ENCODE data around the gene MOB3C.

Gene MOB3C

DNA sequence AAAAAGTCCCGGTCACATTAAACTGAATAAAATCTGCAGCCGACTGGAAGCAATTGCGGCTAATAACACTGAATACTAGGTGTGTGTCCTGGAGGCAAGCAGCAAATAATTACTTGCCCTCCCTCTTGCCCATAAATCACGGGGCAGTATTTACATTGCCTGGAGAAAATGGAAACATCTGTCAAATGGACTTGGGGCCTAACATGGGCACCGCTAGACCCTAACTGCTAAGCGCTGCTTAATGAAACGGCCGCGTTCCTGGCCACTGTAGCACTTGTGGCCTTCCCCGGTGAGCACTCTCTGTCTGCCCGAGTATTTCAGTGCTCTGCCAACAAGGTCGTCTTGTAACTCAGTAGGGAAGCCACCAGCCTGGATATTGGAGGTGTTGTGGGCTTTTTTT is 41.3 kb downstream of the MOB3C start:
- no peak for DNase-seq (ENCODE audit: low spot score)

DNA sequence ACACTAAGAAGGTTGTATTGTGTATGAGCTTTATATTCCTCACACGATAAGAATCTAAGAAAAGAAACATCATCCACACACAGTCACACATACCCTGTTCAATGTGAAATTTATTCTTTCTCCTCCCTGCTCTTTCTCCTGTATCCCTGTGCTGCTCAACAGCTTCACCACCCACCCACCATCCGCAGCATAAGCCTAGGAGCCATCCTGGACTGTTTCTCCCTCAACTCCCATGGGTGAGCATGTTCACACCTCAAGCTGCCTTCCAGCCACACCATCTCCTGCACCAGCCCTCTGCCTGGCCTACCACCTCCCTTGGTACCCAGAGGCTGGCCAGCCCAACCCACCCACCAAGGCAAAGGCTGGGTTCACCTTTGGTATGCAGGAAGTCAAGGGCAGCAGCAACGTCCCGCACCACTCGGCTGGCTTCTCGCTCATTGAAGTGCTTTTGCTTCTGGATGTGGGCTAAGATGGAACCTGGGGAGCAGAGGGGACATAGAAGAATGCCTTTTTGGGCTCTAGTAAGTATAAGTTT is 44.9 kb downstream of the MOB3C start:
- DNase-seq (ENCODE audit: low spot score), result no peak

DNA sequence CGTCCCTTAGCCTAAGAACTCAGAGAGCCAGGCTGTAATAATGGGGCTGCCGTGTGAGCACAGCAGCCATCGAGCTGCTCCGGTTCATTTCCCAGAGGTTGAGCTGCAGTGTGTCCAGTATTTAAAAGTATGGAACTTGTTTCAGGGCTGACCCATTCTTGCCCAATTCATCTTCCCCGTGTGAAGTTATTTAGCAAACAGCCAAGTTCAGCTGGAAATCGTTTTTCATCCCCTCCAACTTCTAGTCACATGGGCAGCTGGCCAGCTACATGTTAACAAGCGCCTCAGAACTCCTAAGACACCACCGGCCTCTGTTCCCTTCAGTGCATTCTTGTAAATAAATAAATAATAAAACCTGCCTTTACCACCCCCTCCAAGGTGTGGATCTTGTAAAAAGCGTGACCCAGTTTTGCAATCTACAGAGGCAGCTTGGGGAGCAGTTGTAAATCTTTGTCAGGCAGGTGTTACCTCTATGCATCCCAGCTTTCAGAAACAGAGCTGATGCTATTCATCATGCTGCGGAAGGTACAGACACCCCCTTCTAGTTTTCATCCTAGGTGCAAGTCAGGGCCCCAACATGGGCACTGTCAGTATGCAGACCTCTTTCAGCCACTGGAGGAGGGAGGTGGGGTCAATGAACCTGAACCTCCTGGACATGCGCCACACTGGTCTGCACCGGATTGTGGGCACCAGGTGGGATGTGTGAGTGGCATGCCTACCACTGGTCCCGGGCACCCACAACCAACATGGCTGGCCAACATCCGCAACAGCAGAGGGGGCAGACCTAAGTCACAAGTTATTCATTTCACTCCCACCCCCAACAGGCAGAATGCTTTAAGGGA is 46.5 kb downstream of the MOB3C start:
- no peak for DNase-seq (ENCODE audit: low spot score)

DNA sequence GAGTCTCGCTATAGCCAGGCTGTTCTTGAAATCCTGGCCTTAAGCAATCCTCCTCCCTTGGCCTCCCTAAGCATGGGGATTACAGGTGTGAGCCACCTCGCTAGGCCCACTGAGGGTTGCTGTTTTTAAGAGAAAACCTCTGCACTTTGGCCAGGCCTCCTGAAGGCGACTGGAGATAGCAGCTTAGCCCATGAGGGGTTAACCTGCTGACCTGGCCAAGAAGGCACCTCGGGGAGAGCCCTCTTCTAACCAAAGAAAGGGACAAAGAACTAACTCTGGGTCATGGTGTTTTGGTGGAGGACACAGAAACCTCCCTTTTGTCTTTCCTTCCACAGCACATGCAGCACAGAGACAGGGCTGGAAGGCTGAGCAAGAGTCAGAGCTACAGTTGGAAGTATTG is 47.5 kb downstream of the MOB3C start:
- no peak for DNase-seq (ENCODE audit: low spot score)

DNA sequence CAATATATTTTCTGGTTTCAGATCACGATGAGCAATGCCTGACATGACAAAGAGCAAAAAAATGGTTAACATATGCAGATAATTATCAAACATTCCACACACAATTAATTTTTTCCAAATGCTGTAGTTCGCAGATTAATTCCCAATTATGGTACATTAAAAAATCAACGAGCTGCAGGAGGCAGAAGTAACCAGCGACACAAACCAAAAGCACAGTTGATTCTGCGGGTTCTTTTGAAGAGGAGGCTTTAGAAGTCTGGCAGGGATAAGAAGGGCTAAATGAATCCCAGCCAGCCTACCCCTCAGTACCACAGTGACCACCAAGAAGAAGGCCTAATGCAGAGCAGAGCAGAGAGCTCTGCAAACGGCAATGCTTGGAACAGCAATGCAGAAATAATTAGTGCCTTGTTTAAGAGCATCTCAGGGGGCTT is 48.1 kb downstream of the MOB3C start:
- DNase-seq (ENCODE audit: low spot score), result no peak

DNA sequence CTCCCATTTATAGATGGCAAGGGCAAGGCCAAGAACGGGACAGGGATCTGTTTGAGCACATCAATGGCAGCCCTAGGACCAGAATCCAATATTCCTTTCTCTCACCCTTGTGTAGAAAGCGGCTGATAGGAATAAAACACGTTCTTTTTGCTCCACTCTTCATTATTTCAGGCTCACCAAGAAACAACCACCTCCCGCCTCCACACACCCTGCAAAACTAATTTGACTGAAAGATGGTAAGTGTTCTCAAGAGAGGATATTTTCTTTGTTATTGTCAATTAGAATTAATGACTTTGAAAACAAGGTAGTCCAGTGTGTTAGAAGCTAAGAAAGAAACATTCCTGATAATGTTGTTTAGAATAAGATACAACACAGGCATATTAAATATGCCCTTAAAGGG is 53.3 kb downstream of the MOB3C start:
- DNase-seq (ENCODE audit: low spot score), result no peak

DNA sequence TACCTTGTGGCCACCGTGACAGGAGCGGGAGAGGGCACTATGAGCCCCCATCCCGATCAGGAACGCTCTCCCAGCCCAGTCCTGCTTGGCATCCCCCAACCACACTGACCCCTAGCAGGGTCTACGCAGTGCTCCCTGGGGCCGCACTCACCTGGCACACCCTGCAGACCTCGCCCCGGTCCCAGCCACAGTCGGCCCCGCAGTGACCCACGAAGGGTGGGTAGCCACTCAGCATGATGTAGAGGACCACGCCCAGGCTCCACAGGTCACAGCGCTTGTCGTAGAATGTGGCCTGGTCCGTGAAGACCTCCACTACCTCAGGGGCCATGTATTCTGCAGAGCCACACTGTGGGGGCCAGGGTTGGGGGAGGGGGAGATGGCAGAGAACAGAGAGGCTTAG is 54.1 kb downstream of the MOB3C start:
- DNase-seq (ENCODE audit: low spot score), result no peak

DNA sequence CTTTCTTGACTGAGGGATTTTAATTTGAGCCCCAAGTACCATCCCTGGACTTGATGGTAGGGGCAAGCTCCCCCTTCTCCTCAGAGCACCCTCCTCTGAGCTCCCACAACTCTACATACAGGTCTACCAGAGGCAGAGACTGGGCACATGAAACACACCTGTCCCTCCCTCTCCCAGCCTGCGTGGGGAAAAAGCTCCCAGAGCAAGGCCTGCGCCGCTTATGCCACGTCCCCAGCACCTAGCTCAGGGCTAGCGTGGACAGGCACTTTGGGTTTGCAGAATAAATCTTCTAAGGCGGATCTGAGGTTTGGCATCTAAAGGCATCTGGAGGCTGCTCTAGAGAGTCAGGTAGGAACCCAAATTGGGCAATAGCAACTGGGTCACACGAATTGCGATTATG is 57.6 kb downstream of the MOB3C start:
- no peak for DNase-seq (ENCODE audit: low spot score)

DNA sequence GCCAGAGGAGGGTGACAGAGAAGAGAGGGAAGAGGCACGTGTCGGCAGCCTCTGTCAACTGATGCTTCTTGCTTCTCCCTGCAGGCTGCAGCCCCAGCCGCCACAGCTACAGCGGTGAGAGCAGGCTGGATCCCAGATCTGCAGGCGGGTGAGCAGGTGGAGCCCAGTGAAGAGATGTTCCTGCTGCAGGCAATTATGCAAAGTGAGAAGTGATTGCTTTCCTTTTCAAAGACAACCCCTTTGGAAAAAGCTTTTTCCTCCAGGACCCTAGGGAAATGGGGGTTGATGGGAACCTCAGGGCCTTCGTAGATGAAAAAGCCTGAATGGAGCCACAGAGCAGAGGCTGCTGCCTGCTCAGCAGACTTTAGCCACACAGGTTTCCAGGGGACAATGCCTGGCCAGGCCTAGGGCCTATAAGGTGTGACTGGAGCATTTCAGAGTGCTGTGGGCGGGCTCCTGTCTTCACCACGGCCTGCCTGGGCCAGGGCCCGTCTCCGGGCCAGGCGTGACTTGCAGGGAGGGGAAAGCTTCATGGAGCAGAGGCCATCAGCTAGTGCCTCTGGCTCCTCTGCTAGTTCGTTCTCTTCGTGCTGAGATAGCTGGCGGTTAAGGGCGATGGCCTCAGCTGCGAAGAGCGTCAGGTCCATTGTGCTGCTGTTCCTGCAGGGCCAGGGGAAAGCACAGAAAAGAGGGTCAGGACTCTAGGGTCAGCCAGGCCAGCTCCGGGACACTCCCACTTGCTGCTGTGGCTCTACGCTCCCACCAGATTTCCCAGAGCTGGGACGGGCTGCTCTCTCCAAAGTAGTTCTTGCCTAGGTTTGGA is 58.3 kb downstream of the MOB3C start:
- DNase-seq (ENCODE audit: low spot score), result no peak

All from NAMALWA (cell line).